Measurements from ENCODE around the gene P2RY2.

DNA sequence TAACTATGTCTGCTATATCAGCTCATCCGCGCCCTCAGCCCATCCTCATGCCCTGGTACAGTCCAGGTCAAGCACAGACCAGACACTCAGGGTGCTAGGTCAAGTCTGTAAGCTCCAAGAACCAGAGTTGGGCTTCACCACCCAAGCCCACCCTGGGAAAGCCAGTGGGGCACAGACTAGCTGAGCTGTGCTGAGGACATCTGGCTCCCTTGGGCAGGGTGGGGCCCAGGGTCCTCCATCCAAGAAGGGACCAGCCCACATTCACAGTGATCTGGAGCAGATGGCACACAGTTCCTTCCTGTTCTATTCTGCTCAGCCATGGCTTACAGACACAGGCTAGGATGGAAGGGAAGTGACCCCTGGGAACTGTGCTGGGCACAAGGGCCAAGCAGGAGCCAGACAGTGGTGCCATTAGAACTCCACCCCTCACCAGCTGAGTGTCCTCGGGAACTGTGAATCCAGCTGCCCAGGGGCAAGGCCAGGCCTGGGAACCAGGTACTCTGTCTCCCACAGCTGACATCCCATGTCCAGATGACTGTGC is 63.2 kb downstream of the P2RY2 start:
- TF ChIP-seq, protein P1, sequence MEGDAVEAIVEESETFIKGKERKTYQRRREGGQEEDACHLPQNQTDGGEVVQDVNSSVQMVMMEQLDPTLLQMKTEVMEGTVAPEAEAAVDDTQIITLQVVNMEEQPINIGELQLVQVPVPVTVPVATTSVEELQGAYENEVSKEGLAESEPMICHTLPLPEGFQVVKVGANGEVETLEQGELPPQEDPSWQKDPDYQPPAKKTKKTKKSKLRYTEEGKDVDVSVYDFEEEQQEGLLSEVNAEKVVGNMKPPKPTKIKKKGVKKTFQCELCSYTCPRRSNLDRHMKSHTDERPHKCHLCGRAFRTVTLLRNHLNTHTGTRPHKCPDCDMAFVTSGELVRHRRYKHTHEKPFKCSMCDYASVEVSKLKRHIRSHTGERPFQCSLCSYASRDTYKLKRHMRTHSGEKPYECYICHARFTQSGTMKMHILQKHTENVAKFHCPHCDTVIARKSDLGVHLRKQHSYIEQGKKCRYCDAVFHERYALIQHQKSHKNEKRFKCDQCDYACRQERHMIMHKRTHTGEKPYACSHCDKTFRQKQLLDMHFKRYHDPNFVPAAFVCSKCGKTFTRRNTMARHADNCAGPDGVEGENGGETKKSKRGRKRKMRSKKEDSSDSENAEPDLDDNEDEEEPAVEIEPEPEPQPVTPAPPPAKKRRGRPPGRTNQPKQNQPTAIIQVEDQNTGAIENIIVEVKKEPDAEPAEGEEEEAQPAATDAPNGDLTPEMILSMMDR (IDR thresholded peaks at IDR 0.05; ENCODE audit: insufficient read depth, low read length), result no peak
- TF ChIP-seq GABPA (IDR thresholded peaks at IDR 0.05; ENCODE audit: low read depth), result no peak
- TF ChIP-seq POLR2AphosphoS5 (IDR thresholded peaks at IDR 0.05; ENCODE audit: low read depth), result no peak
